Measurements from ENCODE around the gene TNNT1.

Gene TNNT1

DNA sequence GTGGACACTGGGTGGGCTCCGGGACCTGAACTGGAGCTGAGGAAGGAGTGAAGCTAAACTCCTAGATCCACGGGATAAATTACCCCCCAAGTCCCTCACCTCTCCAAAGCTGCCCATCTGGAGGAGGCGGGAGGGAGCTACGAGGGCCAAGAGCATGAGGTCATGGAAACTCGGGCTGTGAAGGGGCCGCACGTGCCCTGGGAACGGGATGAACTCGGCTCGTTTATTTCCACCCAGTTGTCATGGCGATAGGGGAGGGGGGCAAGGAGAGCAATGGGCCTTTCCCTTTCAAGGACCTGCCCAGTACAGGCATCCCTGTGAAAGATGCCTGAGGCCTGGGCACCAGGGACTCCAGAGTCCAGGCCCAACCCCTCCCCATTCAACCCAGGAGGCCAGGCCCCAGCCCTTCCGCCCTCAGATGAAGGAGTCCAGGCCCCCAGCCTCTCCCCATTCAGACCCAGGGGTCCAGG, 35.4 kb downstream of the TNNT1 start (continued):
- TF ChIP-seq KLF1 (tag by site-specific recombination; IDR thresholded peaks at IDR 0.05) (peak; percentile 94), MYNN (tag by site-specific recombination; IDR thresholded peaks at IDR 0.05; ENCODE audit: borderline replicate concordance) (no peak), ZNF560 (tag by site-specific recombination; IDR thresholded peaks at IDR 0.05; ENCODE audit: borderline replicate concordance) (no peak), ZFP69B (tag by site-specific recombination; IDR thresholded peaks at IDR 0.05) (no peak), ZNF114 (tag by site-specific recombination; IDR thresholded peaks at IDR 0.05) (no peak), ZBTB8A (tag by site-specific recombination; IDR thresholded peaks at IDR 0.05) (peak; percentile 52), ZNF658 (tag by site-specific recombination; IDR thresholded peaks at IDR 0.05) (no peak), ZNF138 (tag by site-specific recombination; IDR thresholded peaks at IDR 0.05; ENCODE audit: borderline replicate concordance) (no peak), HOXD13 (CRISPR knock-in tag; IDR thresholded peaks at IDR 0.05; ENCODE audit: borderline replicate concordance) (no peak), ZNF521 (tag by site-specific recombination; IDR thresholded peaks at IDR 0.05) (no peak), ZNF585B (tag by site-specific recombination; IDR thresholded peaks at IDR 0.05) (no peak), ZNF433 (tag by site-specific recombination; IDR thresholded peaks at IDR 0.05; ENCODE audit: low read depth) (no peak), ZNF623 (tag by site-specific recombination; IDR thresholded peaks at IDR 0.05) (no peak), ZNF600 (tag by site-specific recombination; IDR thresholded peaks at IDR 0.05) (no peak), ZNF416 (tag by site-specific recombination; IDR thresholded peaks at IDR 0.05) (no peak), ZNF19 (tag by site-specific recombination; IDR thresholded peaks at IDR 0.05; ENCODE audit: low read depth) (no peak), ZNF791 (tag by site-specific recombination; IDR thresholded peaks at IDR 0.05) (no peak), ZNF747 (tag by site-specific recombination; IDR thresholded peaks at IDR 0.05) (no peak), ZNF2 (tag by site-specific recombination; IDR thresholded peaks at IDR 0.05) (no peak), ZNF629 (tag by site-specific recombination; IDR thresholded peaks at IDR 0.05) (peak; percentile 84), PRDM1 (tag by site-specific recombination; IDR thresholded peaks at IDR 0.05) (peak; percentile 78), ZBTB20 (tag by site-specific recombination; IDR thresholded peaks at IDR 0.05) (peak; percentile 95), SP7 (tag by site-specific recombination; IDR thresholded peaks at IDR 0.05) (peak; percentile 81), ZNF221 (tag by site-specific recombination; IDR thresholded peaks at IDR 0.05; ENCODE audit: borderline replicate concordance) (no peak), ZFP37 (tag by site-specific recombination; IDR thresholded peaks at IDR 0.05) (no peak), ZNF423 (tag by site-specific recombination; IDR thresholded peaks at IDR 0.05) (no peak), ZNF324 (tag by site-specific recombination; IDR thresholded peaks at IDR 0.05) (0 out of 2 replicates have a peak, but pooled peaks have one; percentile 40)
- TF ChIP-seq, protein P1, sequence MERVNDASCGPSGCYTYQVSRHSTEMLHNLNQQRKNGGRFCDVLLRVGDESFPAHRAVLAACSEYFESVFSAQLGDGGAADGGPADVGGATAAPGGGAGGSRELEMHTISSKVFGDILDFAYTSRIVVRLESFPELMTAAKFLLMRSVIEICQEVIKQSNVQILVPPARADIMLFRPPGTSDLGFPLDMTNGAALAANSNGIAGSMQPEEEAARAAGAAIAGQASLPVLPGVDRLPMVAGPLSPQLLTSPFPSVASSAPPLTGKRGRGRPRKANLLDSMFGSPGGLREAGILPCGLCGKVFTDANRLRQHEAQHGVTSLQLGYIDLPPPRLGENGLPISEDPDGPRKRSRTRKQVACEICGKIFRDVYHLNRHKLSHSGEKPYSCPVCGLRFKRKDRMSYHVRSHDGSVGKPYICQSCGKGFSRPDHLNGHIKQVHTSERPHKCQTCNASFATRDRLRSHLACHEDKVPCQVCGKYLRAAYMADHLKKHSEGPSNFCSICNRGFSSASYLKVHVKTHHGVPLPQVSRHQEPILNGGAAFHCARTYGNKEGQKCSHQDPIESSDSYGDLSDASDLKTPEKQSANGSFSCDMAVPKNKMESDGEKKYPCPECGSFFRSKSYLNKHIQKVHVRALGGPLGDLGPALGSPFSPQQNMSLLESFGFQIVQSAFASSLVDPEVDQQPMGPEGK (tag by site-specific recombination; IDR thresholded peaks at IDR 0.05), result peak; percentile 72
- TF ChIP-seq, protein P2, sequence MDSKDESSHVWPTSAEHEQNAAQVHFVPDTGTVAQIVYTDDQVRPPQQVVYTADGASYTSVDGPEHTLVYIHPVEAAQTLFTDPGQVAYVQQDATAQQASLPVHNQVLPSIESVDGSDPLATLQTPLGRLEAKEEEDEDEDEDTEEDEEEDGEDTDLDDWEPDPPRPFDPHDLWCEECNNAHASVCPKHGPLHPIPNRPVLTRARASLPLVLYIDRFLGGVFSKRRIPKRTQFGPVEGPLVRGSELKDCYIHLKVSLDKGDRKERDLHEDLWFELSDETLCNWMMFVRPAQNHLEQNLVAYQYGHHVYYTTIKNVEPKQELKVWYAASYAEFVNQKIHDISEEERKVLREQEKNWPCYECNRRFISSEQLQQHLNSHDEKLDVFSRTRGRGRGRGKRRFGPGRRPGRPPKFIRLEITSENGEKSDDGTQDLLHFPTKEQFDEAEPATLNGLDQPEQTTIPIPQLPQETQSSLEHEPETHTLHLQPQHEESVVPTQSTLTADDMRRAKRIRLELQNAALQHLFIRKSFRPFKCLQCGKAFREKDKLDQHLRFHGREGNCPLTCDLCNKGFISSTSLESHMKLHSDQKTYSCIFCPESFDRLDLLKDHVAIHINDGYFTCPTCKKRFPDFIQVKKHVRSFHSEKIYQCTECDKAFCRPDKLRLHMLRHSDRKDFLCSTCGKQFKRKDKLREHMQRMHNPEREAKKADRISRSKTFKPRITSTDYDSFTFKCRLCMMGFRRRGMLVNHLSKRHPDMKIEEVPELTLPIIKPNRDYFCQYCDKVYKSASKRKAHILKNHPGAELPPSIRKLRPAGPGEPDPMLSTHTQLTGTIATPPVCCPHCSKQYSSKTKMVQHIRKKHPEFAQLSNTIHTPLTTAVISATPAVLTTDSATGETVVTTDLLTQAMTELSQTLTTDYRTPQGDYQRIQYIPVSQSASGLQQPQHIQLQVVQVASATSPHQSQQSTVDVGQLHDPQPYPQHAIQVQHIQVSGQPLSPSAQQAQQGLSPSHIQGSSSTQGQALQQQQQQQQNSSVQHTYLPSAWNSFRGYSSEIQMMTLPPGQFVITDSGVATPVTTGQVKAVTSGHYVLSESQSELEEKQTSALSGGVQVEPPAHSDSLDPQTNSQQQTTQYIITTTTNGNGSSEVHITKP (tag by site-specific recombination; IDR thresholded peaks at IDR 0.05), result peak; percentile 84
- TF ChIP-seq, protein P3, sequence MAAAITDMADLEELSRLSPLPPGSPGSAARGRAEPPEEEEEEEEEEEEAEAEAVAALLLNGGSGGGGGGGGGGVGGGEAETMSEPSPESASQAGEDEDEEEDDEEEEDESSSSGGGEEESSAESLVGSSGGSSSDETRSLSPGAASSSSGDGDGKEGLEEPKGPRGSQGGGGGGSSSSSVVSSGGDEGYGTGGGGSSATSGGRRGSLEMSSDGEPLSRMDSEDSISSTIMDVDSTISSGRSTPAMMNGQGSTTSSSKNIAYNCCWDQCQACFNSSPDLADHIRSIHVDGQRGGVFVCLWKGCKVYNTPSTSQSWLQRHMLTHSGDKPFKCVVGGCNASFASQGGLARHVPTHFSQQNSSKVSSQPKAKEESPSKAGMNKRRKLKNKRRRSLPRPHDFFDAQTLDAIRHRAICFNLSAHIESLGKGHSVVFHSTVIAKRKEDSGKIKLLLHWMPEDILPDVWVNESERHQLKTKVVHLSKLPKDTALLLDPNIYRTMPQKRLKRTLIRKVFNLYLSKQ (tag by site-specific recombination; IDR thresholded peaks at IDR 0.05; ENCODE audit: borderline replicate concordance), result no peak
- TF ChIP-seq, protein P4, sequence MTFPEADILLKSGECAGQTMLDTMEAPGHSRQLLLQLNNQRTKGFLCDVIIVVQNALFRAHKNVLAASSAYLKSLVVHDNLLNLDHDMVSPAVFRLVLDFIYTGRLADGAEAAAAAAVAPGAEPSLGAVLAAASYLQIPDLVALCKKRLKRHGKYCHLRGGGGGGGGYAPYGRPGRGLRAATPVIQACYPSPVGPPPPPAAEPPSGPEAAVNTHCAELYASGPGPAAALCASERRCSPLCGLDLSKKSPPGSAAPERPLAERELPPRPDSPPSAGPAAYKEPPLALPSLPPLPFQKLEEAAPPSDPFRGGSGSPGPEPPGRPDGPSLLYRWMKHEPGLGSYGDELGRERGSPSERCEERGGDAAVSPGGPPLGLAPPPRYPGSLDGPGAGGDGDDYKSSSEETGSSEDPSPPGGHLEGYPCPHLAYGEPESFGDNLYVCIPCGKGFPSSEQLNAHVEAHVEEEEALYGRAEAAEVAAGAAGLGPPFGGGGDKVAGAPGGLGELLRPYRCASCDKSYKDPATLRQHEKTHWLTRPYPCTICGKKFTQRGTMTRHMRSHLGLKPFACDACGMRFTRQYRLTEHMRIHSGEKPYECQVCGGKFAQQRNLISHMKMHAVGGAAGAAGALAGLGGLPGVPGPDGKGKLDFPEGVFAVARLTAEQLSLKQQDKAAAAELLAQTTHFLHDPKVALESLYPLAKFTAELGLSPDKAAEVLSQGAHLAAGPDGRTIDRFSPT (tag by site-specific recombination; IDR thresholded peaks at IDR 0.05), result peak; percentile 86
- TF ChIP-seq, protein P5, sequence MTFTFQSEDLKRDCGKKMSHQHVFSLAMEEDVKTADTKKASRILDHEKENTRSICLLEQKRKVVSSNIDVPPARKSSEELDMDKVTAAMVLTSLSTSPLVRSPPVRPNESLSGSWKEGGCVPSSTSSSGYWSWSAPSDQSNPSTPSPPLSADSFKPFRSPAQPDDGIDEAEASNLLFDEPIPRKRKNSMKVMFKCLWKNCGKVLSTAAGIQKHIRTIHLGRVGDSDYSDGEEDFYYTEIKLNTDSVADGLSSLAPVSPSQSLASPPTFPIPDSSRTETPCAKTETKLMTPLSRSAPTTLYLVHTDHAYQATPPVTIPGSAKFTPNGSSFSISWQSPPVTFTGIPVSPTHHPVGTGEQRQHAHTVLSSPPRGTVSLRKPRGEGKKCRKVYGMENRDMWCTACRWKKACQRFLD (tag by site-specific recombination; IDR thresholded peaks at IDR 0.05), result no peak
